ENCODE data around the gene LENG9.

- no peak for TF ChIP-seq EZH2 (IDR thresholded peaks at IDR 0.05; ENCODE audit: borderline replicate concordance, low read length)
- TF ChIP-seq, protein P1, sequence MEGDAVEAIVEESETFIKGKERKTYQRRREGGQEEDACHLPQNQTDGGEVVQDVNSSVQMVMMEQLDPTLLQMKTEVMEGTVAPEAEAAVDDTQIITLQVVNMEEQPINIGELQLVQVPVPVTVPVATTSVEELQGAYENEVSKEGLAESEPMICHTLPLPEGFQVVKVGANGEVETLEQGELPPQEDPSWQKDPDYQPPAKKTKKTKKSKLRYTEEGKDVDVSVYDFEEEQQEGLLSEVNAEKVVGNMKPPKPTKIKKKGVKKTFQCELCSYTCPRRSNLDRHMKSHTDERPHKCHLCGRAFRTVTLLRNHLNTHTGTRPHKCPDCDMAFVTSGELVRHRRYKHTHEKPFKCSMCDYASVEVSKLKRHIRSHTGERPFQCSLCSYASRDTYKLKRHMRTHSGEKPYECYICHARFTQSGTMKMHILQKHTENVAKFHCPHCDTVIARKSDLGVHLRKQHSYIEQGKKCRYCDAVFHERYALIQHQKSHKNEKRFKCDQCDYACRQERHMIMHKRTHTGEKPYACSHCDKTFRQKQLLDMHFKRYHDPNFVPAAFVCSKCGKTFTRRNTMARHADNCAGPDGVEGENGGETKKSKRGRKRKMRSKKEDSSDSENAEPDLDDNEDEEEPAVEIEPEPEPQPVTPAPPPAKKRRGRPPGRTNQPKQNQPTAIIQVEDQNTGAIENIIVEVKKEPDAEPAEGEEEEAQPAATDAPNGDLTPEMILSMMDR (conservative IDR thresholded peaks at IDR 0.05 in 1 of 2, IDR thresholded peaks at IDR 0.05 in 1 of 2; ENCODE audit: extremely low read depth in 1 of 2, insufficient read depth in 1 of 2, low read depth in 1 of 2, low read length in 2 of 2), result no peak
Observed at GRCh38 chr19:54434112-54434872, 29.3 kb downstream of the LENG9 start.

Data from mammary epithelial cell (primary cell).